Smooth muscle cell (in vitro differentiated cells): ENCODE results near the gene FAHD1. TPM values are rescaled to one million over a fixed set of nuclear protein-coding genes. Genes with fewer than 3 reads are reported as not detected.

Experiments
- DNase-seq: peaks from one replicate; lab custom pipeline; 2025; ENCODE audit not compliant: unreplicated experiment; lab: John Stamatoyannopoulos, UW
- H2AFZ ChIP-seq: fragments of 200-600 bp; sonication (generic); 2 replicates; pipeline ENCODE4 v1.6.0; 2016; ENCODE audit warnings: antibody characterized with exemption, low read depth, mild to moderate bottlenecking
- H3F3A ChIP-seq: fragments of 200-600 bp; sonication (generic); 2 replicates; pipeline ENCODE4 v1.6.0; 2017; ENCODE audit warnings: antibody characterized with exemption, low read depth
- H3K27ac ChIP-seq: fragments of 200-600 bp; sonication (generic); 2 replicates; pipeline ENCODE4 v1.5.1; 2016; ENCODE audit warnings: low read depth, mild to moderate bottlenecking
- H3K27me3 ChIP-seq: fragments of 200-600 bp; sonication (generic); 2 replicates; pipeline ENCODE4 v1.6.1; 2016; ENCODE audit warnings: low read depth, mild to moderate bottlenecking
- H3K36me3 ChIP-seq: fragments of 200-600 bp; sonication (generic); 2 replicates; pipeline ENCODE4 v1.5.1; 2016; ENCODE audit warnings: low read depth
- H3K4me1 ChIP-seq: fragments of 200-600 bp; sonication (generic); 2 replicates; pipeline ENCODE4 v1.5.1; 2016; ENCODE audit warnings: low read depth
- H3K4me2 ChIP-seq: fragments of 200-600 bp; sonication (generic); 2 replicates; pipeline ENCODE4 v1.6.0; 2016; ENCODE audit warnings: mild to moderate bottlenecking
- H3K4me3 ChIP-seq: fragments of 200-600 bp; sonication (generic); 2 replicates; pipeline ENCODE4 v1.5.1; 2016; ENCODE audit warnings: mild to moderate bottlenecking
- H3K79me2 ChIP-seq: fragments of 200-600 bp; sonication (generic); 2 replicates; pipeline ENCODE4 v1.6.0; 2016; ENCODE audit warnings: low read depth, mild to moderate bottlenecking
- H3K9ac ChIP-seq: fragments of 200-600 bp; sonication (generic); 2 replicates; pipeline ENCODE4 v1.6.0; 2016; ENCODE audit warnings: low read depth
- H3K9me3 ChIP-seq: fragments of 200-600 bp; sonication (generic); replicated peaks from 2 replicates; pipeline ENCODE4 v1.5.1; 2016; ENCODE audit warnings: low read depth
- H4K20me1 ChIP-seq: fragments of 200-600 bp; sonication (generic); 2 replicates; pipeline ENCODE4 v1.6.0; 2016; ENCODE audit warnings: low read depth
- CTCF ChIP-seq: fragments of 200-600 bp; sonication (generic); IDR thresholded peaks from 2 replicates; pipeline ENCODE4 v1.5.1; 2017; ENCODE audit warnings: borderline replicate concordance, mild to moderate bottlenecking, antibody characterized with exemption; ENCODE audit not compliant: insufficient read depth, poor library complexity, severe bottlenecking
- WGBS: methylation state at CpG from one replicate; pipeline ENCODE4 v1.1.7; 2016; ENCODE audit warnings: low lambda C conversion rate; 5-methylcytosine and 5-hydroxymethylcytosine counted together
- polyA plus RNA-seq: library from polyadenylated mRNA; unstranded; fragments of >200 nt; fragmentation: Nextera tagmentation; extraction: Ambion mirVana; gene quantifications from 2 replicates; pipeline ENCODE4 v1.2.1, GENCODE V29; 2016
- total RNA-seq: library from RNA; depleted of rRNA; stranded (reverse); fragments of >200 nt; gene quantifications from 2 replicates; pipeline ENCODE4 v1.2.3, GENCODE V29; 2014

Gene FAHD1
- total and polyA plus RNA-seq, 2 experiments from 2014 or later: 32.4 TPM

DNA sequence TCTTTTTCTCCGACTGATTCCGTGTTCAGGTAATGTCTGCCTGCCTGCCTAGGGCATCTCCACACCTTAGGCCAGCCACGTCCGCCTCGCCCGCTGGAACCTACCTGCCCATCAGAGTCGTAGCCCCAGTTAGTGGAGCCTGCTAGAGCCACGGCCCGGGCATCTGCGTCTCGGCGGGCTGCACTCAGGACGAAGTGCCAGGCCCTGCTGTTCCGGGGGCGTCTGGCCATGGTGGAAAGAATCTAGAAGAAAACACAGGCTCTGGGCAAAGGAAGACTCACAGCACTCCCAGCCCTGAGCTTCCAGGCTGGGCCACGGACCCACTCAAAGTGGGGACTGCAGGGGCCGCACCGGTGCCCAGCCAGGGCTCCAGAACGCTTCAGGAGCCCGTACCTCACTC lies 45.8 kb upstream of the FAHD1 start:
- Histone ChIP-seq H3K4me2 (peak overlapping the region; percentile 99), H3K27me3 (no peaks in the 10 kb centered on the region), H4K20me1 (peaks cover 43% of the 10 kb centered on the region), H3K79me2 (peaks cover 32% of the 10 kb centered on the region), H3K4me1 (peaks cover 4% of the 10 kb centered on the region), H3K4me3 (peak overlapping the region; percentile 92), H3K9ac (no peak overlapping the region), H2AFZ (no peak overlapping the region), H3F3A (peaks cover 7% of the 10 kb centered on the region), H3K27ac (no peak overlapping the region), H3K36me3 (no peaks in the 10 kb centered on the region), H3K9me3 (no peaks in the 10 kb centered on the region)
- no peak for TF ChIP-seq CTCF
- DNase-seq: no peak
- 84% methylated on average over 20 of the region's 20 CpGs for WGBS

GRCh38 chr16:1781758-1782407 lies 45.1 kb upstream of the FAHD1 start:
- peak overlapping the region; percentile 72 for H3K9ac ChIP-seq
- no peak for DNase-seq
- H4K20me1 ChIP-seq: peaks cover 50% of the 10 kb centered on the region
- H3K27ac ChIP-seq: peak overlapping the region; percentile 64
- H3K4me2 ChIP-seq: peak overlapping the region; percentile 99
- no peak overlapping the region for H2AFZ ChIP-seq
- peaks cover 38% of the 10 kb centered on the region for H3K79me2 ChIP-seq
- no peaks in the 10 kb centered on the region for H3K27me3 ChIP-seq
- peak overlapping the region; percentile 92 for H3K4me3 ChIP-seq
- 1% methylated on average over 64 of the region's 70 CpGs for WGBS
- no peak for TF ChIP-seq CTCF
- H3K36me3 ChIP-seq: no peaks in the 10 kb centered on the region
- peaks cover 7% of the 10 kb centered on the region for H3F3A ChIP-seq
- peaks cover 4% of the 10 kb centered on the region for H3K4me1 ChIP-seq
- no peaks in the 10 kb centered on the region for H3K9me3 ChIP-seq

DNA sequence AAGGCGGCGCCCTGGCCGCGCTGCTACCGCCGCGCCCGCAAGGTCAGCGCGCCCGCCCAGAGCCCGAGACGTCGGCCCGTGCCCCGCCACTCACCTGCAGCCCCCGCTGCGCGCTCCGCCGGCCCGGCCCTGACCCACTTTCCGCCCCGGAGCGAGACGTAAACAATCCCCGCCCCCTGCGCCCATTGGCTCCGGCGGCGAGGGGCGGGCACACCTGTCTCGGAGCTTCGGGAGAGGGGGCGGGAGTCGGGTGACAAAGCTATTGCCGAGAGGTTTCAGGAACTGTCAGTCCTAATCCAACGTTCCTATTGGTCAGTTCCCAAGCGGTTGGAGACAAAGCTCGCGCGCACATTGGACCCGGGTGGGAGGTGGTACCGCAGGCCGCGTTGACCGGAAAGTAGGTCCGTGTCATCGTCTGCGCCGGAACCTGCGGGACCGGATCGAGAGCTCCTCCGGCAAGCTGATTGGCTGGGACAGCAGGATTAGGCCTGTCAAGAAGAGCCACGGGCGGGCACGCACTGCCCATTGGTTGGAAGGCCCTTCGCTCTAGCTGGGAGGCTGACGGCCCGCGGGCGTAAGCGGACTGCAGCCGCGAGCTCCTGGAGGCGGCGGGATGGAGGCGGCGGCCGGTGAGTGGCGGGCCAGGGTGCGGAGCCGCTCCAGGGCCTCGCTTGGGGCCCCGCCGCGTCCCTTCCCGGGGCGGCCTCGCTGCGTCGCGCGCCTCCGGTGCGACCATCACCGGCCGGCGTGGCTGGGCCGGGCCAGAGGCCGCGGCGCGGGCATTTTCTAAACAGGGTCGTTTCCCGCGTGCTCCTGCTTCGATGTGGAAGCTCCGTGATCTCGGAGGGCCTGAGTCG lies 44.4 kb upstream of the FAHD1 start, which contains the start of the genes NUBP2 and SPSB3:
TSS of gene NUBP2 (plus strand) at position 553 of the 857 bp plus-strand sequence. CDS start at position 614, 61 bp downstream.
TSS of gene SPSB3 (minus strand) at position 164 of the 857 bp plus-strand sequence. CDS start 1,088 bp downstream, outside the sequence.
- H3K4me3 ChIP-seq: peak within 1 kb of the TSS; percentile 92

More for the DNA sequence above, 44.4 kb upstream of the FAHD1 start, which contains the start of the genes NUBP2 and SPSB3:
- Histone ChIP-seq H3K4me2 (peak within 1 kb of the TSS; percentile 99), H3K36me3 (no peaks in the 10 kb centered on the region), H3K4me1 (peaks cover 4% of the 10 kb centered on the region), H2AFZ (peak within 1 kb of the TSS; percentile 15), H3K79me2 (peaks cover 45% of the 10 kb centered on the region), H3K27ac (peak within 1 kb of the TSS; percentile 69), H3F3A (peaks cover 7% of the 10 kb centered on the region), H3K9me3 (no peaks in the 10 kb centered on the region), H4K20me1 (peaks cover 57% of the 10 kb centered on the region), H3K9ac (peak within 1 kb of the TSS; percentile 75), H3K27me3 (no peaks in the 10 kb centered on the region)
- peak; percentile 93 for DNase-seq
- TF ChIP-seq CTCF: peak; percentile 12
- 1% methylated on average over 88 of the region's 102 CpGs for WGBS
